ENCODE measurements around the gene HIVEP1.

Gene HIVEP1

DNA sequence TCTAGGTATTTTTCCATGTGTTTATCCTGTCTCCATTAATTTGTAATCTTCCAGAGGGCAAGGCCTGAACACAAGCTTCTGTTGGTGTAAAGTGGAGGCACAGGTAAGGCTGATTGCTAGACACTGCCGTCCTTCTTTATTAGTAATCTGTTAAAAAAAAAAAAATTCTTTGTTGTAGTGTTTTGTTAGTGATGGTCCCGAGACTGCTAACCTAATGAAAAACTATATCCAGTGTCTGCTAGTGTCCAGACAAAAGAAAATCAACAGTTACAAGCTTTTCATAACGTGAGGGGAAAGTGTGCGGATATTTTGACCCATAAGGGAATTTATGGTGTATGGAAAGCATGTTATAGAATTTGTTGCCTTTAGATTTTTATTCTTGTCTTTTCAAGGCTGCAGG, 4.2 kb upstream of the HIVEP1 start:
- peak overlapping the region; percentile 98 for H3K27ac ChIP-seq
- TF ChIP-seq, protein P1, sequence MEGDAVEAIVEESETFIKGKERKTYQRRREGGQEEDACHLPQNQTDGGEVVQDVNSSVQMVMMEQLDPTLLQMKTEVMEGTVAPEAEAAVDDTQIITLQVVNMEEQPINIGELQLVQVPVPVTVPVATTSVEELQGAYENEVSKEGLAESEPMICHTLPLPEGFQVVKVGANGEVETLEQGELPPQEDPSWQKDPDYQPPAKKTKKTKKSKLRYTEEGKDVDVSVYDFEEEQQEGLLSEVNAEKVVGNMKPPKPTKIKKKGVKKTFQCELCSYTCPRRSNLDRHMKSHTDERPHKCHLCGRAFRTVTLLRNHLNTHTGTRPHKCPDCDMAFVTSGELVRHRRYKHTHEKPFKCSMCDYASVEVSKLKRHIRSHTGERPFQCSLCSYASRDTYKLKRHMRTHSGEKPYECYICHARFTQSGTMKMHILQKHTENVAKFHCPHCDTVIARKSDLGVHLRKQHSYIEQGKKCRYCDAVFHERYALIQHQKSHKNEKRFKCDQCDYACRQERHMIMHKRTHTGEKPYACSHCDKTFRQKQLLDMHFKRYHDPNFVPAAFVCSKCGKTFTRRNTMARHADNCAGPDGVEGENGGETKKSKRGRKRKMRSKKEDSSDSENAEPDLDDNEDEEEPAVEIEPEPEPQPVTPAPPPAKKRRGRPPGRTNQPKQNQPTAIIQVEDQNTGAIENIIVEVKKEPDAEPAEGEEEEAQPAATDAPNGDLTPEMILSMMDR (IDR thresholded peaks at IDR 0.05): no peak
- TF ChIP-seq ZFX (IDR thresholded peaks at IDR 0.05; ENCODE audit: borderline replicate concordance): no peak

DNA sequence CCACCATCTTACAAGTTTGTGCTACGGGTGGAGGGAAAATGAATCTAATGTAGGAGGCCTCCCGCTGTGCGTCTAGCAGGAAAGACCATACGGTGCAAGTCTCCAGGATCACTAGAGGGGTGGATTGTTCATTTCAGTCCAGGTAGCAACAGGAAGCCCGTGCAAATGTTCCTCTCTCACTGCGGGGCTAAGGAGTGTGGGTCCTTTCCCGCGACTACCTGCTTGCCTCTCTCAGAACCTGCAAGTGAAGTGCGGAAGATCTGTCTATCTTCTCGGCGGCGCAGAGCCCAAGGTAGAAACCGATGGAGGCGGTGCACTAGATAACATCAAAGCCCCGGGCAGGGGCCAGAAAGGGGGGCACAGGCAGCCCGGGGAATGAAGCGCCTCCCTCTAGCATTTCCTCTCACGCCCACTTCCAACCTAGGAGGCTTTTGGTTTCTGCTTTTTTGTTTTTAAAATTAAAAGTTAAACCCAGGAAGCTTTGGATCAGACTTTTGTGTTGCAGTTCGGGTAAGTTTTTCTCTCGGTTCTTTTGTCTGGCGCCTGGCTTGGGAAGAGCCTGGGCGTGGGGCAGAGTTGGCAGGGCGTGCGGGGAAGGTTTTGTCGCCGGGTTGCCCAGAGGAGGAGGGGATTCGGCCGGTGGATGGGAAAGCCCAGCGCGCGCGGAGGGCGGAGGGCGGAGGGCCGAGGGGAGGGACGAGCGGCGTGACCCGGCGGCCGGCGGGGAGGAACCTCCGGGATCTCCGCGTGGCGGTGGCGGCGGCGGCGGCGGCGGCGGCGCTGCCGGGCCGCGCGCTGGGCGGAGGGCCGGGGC, 3.5 kb upstream of the HIVEP1 start:
- peak overlapping the region; percentile 98 for H3K27ac ChIP-seq
- TF ChIP-seq, protein P1 (IDR thresholded peaks at IDR 0.05): no peak
- TF ChIP-seq ZFX (IDR thresholded peaks at IDR 0.05; ENCODE audit: borderline replicate concordance): no peak

GRCh38 chr6:12009180-12009685, 2.9 kb upstream of the HIVEP1 start:
- TF ChIP-seq ZFX (IDR thresholded peaks at IDR 0.05; ENCODE audit: borderline replicate concordance): no peak
- TF ChIP-seq, protein P1 (IDR thresholded peaks at IDR 0.05): no peak
- peak overlapping the region; percentile 98 for H3K27ac ChIP-seq

DNA sequence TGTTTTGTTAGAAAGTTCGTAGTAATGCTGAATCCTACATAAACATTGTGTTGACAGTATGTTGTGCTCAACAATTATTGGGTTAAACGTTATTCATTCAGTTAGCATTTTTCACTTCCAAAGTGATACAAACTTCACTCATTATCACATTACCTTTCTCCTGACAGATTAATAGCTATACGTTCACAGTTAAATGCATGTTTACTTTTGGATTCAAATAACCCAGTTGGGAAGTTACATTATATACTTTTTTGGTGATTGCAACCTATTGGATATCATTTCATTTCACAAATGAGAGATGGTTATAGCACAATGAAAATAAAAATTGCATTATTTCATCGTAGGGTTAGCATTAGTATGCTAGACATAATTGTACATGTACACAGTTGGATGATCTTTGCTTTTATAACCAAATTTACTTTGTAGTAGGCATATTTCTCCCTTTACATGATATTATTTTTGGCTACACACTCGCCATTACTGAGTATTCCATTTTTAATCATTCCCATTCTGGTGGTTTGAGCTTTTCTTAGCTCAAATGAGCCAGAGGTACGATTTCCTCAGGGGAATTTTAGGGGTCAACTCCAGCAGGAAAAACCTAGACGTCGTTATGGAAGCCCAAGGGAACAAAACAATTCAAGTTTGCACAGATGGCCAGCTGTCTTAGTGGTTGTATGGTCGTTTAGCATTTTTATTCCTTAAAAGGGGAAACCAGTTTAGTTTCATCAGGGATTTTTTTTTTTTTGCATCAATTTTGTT, 2.1 kb upstream of the HIVEP1 start:
- H3K27ac ChIP-seq: peak overlapping the region; percentile 98
- TF ChIP-seq, protein P1 (IDR thresholded peaks at IDR 0.05): no peak
- no peak for TF ChIP-seq ZFX (IDR thresholded peaks at IDR 0.05; ENCODE audit: borderline replicate concordance)

- H3K27ac ChIP-seq: peak overlapping the region; percentile 98
- no peak for TF ChIP-seq ZFX (IDR thresholded peaks at IDR 0.05; ENCODE audit: borderline replicate concordance)
- TF ChIP-seq, protein P1 (IDR thresholded peaks at IDR 0.05): no peak
Observed at GRCh38 chr6:12010635-12011275, 1.4 kb upstream of the HIVEP1 start.

- peak overlapping the region; percentile 98 for H3K27ac ChIP-seq
Observed at GRCh38 chr6:12011276-12012037, 655 bp upstream of the HIVEP1 start.

More at GRCh38 chr6:12011276-12012037, 655 bp upstream of the HIVEP1 start:
- TF ChIP-seq ZFX (IDR thresholded peaks at IDR 0.05; ENCODE audit: borderline replicate concordance): no peak
- TF ChIP-seq, protein P1 (IDR thresholded peaks at IDR 0.05): no peak
